HG03066 (cell line): ENCODE results near the gene NUP210.
"Not testable (repeated sequence)": the region's sequence is repeated elsewhere in the genome, so short reads cannot be mapped to it uniquely, and the experiment has no call there.

Experiments
- ATAC-seq: cut with Tn5 transposase; IDR thresholded peaks from one replicate; pipeline ENCODE4 v1.9.1; 2021; ENCODE audit warnings: low read depth; ENCODE audit not compliant: unreplicated experiment

Gene NUP210

GRCh38 chr3:13377741-13378140 lies 42.4 kb downstream of the NUP210 start:
- not testable (repeated sequence) for ATAC-seq

DNA sequence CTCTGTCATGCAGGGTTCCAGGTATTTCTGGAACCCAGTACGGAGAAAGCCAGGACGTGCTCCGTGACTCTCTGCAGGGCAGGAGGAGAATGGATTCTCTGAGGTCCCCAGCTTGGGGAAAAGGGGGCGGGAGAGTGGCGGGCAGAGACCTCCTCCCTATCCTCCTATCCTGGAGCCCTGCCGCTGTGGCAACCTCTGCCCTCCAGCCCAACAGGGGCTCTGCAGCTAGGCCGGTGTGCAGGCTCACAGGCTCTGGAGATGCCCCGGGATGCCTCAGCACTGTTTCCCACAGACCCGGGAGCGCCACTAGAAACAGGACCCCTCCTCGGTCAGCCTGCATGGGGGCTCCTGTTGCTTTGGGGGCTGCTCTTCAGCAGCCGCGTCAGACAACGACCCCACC lies 43.1 kb downstream of the NUP210 start:
- no peak for ATAC-seq

GRCh38 chr3:13376091-13376490 lies 44.0 kb downstream of the NUP210 start:
- ATAC-seq, result no peak

DNA sequence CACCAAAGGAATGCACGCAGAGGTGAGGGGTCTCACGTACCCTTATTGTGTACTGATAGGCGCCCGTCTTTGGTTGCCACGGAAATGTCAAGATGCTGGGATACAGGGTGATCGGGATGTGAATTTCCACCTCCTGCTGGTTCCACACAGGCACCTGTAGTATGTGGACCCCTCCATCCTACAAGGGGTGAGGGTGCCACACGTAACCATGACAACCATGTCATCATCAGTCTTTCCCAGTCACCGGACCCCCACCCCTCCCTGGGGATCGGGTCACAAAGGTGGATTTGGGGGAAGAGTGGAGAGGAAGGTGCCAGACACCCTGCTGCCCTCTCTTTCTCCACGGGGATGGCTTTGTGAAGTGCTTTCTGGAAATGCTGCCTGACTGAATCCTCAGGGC lies 44.7 kb downstream of the NUP210 start:
- no peak for ATAC-seq

GRCh38 chr3:13373975-13374586 lies 46.0 kb downstream of the NUP210 start:
- ATAC-seq, result no peak

GRCh38 chr3:13372656-13373055 lies 47.5 kb downstream of the NUP210 start:
- no peak for ATAC-seq

GRCh38 chr3:13372126-13372525 lies 48.0 kb downstream of the NUP210 start:
- ATAC-seq, result no peak

- ATAC-seq, result no peak
Observed at GRCh38 chr3:13371100-13372075, 48.7 kb downstream of the NUP210 start.

DNA sequence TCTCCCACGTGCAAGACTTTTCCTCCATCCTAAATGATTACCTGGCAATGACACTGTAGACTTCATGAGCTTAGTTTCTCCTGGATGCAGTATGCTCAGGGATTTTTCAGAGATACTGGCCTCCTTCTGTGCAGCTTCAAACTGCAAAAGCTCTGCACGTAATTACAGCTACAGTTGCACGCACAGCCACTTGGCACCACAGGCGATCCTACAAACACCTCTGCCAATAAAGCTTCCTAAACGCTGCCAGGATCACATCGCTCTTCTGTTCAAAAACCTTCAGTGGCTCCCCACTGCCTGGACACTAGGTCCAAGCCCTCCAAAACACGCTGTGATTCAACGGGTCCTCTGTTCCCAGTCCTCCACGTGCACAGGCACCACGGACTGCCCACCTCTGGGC lies 49.5 kb downstream of the NUP210 start:
- no peak for ATAC-seq

GRCh38 chr3:13370055-13370454 lies 50.1 kb downstream of the NUP210 start:
- no peak for ATAC-seq

DNA sequence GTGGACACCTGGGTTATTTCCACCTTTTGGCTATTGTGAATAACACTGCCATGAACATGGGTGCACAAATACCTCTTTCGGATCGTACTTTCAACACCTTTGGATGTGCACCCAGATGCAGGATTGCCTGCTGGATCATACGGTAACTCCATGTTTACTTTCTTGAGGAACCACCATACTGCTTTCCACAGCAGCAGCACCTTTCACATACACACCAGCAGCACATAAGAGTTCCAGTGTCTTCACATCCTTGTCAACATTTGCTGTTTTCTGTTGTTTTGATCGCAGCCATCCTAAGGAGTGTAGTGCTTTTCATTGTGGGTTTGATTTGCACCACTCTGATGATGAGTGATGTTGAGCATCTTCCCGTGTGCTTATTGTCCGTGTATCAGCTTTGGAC lies 51.3 kb downstream of the NUP210 start:
- ATAC-seq, result no peak

- ATAC-seq, result no peak
Observed at GRCh38 chr3:13367728-13368127, 52.4 kb downstream of the NUP210 start.

GRCh38 chr3:13365390-13366379 lies 54.4 kb downstream of the NUP210 start:
- no peak for ATAC-seq

DNA sequence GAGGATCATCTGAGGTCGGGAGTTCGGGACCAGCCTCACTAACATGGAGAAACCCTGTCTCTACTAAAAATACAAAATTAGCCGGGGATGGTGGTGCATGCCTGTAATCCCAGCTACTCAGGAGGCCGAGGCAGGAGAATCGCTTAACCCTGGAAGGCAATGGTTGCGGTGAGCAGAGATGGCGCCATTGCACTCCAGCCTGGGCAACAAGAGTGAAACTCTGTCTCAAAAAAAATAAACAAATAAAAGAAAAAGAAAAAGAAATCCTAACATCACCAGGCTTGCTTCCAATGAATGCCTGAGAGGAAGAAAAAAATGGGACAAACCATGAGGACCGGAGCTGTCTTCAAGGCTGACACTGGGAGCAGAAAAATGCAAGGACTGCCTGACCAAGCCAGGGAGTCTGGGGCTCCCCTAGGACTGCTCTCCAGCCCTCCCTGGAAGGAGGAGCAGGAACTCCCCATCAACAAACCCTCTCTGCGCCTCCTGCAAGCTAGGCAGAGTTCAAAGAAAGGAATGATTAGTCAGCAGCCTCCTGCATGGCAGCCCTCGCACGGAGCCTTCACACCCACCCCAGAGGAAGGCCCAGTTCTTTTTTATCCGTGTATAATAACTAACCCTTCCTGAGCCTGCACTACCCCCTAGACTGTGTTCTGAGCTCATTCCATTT lies 55.4 kb downstream of the NUP210 start:
- no peak for ATAC-seq

DNA sequence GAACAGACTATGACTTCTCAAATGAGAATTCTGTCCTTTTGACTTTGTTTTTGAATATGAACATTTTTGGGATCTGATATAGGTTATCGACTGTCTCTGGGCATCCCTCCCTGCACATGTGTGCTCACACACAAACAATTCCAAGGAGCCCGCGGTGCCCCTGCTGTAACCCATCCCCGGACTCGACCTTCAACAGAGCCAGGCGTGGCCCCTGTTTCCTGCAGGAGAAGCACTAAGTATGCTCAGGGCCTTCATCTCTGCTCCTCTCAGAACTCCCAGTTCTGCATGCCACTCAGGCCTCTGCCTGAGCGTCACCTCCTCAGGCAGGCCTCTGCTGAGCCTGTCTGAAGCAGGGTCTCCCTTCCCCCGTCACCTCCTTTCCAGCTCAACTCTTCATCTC lies 57.6 kb downstream of the NUP210 start:
- no peak for ATAC-seq

- ATAC-seq, result no peak
Observed at GRCh38 chr3:13359916-13360315, 60.2 kb downstream of the NUP210 start.

- no peak for ATAC-seq
Observed at GRCh38 chr3:13358643-13359042, 61.5 kb downstream of the NUP210 start.

DNA sequence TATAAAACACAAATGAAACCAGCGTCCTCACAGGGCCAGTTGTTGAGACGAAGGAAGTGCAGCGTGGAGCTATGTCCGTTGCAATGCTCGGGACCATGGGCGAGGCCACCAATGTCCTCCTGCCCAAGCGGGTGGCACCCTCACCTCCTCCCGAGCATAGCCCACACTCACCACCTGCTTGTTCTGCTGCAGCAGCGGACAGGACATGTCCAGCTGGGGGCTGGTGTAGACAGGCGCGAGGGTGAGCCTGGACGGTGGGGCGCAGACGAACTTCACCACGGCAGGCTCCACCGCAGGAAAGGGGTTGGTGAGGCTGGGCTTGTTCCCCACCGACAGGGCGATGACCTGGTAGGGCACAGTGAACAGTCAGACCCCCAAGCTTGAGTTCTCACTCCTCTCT lies 62.1 kb downstream of the NUP210 start:
- no peak for ATAC-seq

DNA sequence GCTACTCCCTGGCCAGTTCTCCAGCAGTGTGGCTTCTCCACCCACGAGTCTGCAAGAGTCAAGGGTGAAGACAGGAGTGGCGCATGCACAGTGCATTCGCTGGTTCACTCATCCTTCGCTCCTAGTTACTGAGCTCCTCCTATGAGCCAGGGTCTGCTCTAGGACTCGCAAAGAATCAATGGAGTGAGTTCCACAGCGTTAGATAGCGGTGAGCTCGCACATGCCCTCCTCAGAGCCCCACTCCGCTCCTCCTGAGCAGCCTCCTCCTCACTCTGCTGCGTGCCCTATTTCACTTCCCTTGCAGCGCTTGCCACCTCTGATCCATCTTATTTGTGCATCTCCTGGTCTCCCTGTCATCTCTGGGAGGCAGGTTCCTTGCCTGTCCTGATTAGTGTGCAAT lies 63.0 kb downstream of the NUP210 start:
- ATAC-seq, result no peak

DNA sequence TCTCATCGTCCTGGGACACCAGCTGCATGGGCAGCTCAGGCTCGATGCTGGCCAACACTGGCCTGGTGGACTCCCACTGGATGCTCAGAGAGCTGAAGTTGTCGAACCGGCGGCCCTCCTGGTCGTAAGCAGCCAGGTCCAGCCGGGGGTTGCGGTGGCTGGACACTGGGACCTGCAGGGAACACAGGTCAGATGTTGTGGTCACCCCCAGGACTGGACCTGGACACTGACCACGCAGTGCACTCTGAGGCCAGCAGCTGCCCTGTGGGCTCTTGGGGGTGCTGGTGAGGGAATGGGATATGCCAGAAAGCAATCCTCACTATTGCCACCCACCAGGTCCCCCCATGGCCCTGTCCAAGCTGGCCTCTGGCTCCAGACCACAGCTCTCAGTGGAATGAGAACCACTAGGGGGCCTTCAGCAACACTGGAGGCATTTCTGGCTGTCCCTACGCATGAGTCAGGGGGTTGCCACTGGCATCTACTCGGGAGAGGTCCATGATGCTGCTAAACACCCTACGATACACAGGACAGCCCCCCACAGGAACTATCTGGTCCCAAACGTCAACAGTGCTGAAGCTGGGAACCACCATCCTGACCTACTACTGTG lies 66.1 kb downstream of the NUP210 start:
- no peak for ATAC-seq
